Femur (tissue), 1 donor: Measurements from ENCODE around the gene OR2T2.
"Not testable (repeated sequence)": the region's sequence is repeated elsewhere in the genome, so short reads cannot be mapped to it uniquely, and the experiment has no call there.

Experiments
- DNase-seq: peaks from one replicate; pipeline ENCODE4 v3.0.0-alpha.2; 2017

OR2T2 gene

GRCh38 chr1:248450466-248451145 lies 5.2 kb downstream of the OR2T2 start:
- not testable (repeated sequence) for DNase-seq

GRCh38 chr1:248453619-248454018 lies 8.2 kb downstream of the OR2T2 start:
- not testable (repeated sequence) for DNase-seq

- not testable (repeated sequence) for DNase-seq
Observed at GRCh38 chr1:248455045-248455444, 9.6 kb downstream of the OR2T2 start.

- DNase-seq, result not testable (repeated sequence)
Observed at GRCh38 chr1:248456635-248457034, 11.2 kb downstream of the OR2T2 start.

- DNase-seq, result not testable (repeated sequence)
Observed at GRCh38 chr1:248459117-248459516, 13.7 kb downstream of the OR2T2 start.

GRCh38 chr1:248471154-248471553 lies 25.7 kb downstream of the OR2T2 start:
- no peak for DNase-seq

- not testable (repeated sequence) for DNase-seq
Observed at GRCh38 chr1:248472111-248472510, 26.7 kb downstream of the OR2T2 start.

- not testable (repeated sequence) for DNase-seq
Observed at GRCh38 chr1:248473051-248473450, 27.6 kb downstream of the OR2T2 start, which contains the start of gene OR2T3. Gene OR2T3 (plus strand): TSS chr1:248473351. CDS start chr1:248473351, 0 bp downstream.

GRCh38 chr1:248475660-248476059 lies 30.2 kb downstream of the OR2T2 start:
- not testable (repeated sequence) for DNase-seq

GRCh38 chr1:248481686-248482579 lies 36.5 kb downstream of the OR2T2 start:
- not testable (repeated sequence) for DNase-seq

GRCh38 chr1:248488289-248488688 lies 42.9 kb downstream of the OR2T2 start, which contains the start of gene OR2T5:
Gene OR2T5 (plus strand): TSS chr1:248488589. CDS start chr1:248488589, 0 bp downstream.
- DNase-seq, result not testable (repeated sequence)

- not testable (repeated sequence) for DNase-seq
Observed at GRCh38 chr1:248496661-248497060, 51.2 kb downstream of the OR2T2 start.

GRCh38 chr1:248500305-248501035 lies 55.0 kb downstream of the OR2T2 start:
- DNase-seq, result not testable (repeated sequence)
